Left lobe of liver (tissue), 1 donor: ENCODE measurements around the gene AGRN. TPM values are rescaled to one million over a fixed set of nuclear protein-coding genes. Genes with fewer than 3 reads are reported as not detected.

Source experiments
- total RNA-seq: library from RNA; stranded (reverse); gene quantifications from one replicate; pipeline ENCODE4 v1.2.1, GENCODE V29; 2021
- donor health status: DM: no; HTN: yes; CAD: no.

AGRN gene
- total RNA-seq, 1 donor from 2014 or later: 39.3 TPM

Other genes starting within 250 kb of the AGRN start
- 4.9 TPM for gene SAMD11, start 96.2 kb upstream of the AGRN start, total RNA-seq
- 32.5 TPM for gene NOC2L, start 60.9 kb upstream of the AGRN start, total RNA-seq
- 7.3 TPM for gene KLHL17, start 59.5 kb upstream of the AGRN start, total RNA-seq
- 0.28 TPM for gene PLEKHN1, start 53.6 kb upstream of the AGRN start, total RNA-seq
- 0.83 TPM for gene PERM1, start 38.0 kb upstream of the AGRN start, total RNA-seq
- gene HES4, start 20.0 kb upstream of the AGRN start, total RNA-seq: 3.9 TPM
- gene ISG15, start 6.6 kb upstream of the AGRN start, total RNA-seq: 26.3 TPM
- not detected for gene RNF223, start 54.2 kb downstream of the AGRN start, total RNA-seq
- gene C1orf159, start 96.0 kb downstream of the AGRN start, total RNA-seq: 8.4 TPM
- not detected for gene TTLL10, start 153.8 kb downstream of the AGRN start, total RNA-seq
- gene TNFRSF18, start 186.5 kb downstream of the AGRN start, total RNA-seq: not detected
- gene TNFRSF4, start 194.0 kb downstream of the AGRN start, total RNA-seq: 0.38 TPM
- gene SDF4, start 211.9 kb downstream of the AGRN start, total RNA-seq: 166 TPM
- gene B3GALT6, start 212.1 kb downstream of the AGRN start, total RNA-seq: 9.3 TPM
- gene C1QTNF12, start 226.6 kb downstream of the AGRN start, total RNA-seq: 3.5 TPM